ENCODE results near the gene CEP89. TPM values are rescaled to one million over a fixed set of nuclear protein-coding genes. Genes with fewer than 3 reads are reported as not detected.
"Not testable (repeated sequence)": the region's sequence is repeated elsewhere in the genome, so short reads cannot be mapped to it uniquely, and the experiment has no call there.

The CEP89 gene
- total RNA-seq, 1 donor from 2014 or later, result 29.0 TPM

- no peaks in the 10 kb centered on the region for H3K36me3 Mint-ChIP-seq
- H3K27ac Mint-ChIP-seq, result no peak overlapping the region
- no peaks in the 10 kb centered on the region for H3K4me1 Mint-ChIP-seq
- no peaks in the 10 kb centered on the region for H3K9me3 Mint-ChIP-seq
- H3K27me3 Mint-ChIP-seq (ENCODE audit: low read depth), result no peaks in the 10 kb centered on the region
- DNase-seq (ENCODE audit: low spot score in 2 of 2, unreplicated experiment in 2 of 2), result no peak
- H3K4me3 Mint-ChIP-seq, result no peak overlapping the region
- TF ChIP-seq CTCF (IDR thresholded peaks at IDR 0.05; ENCODE audit: unreplicated experiment), result no peak
Observed at GRCh38 chr19:32869966-32870573, 101.7 kb downstream of the CEP89 start.

- no peak for DNase-seq (ENCODE audit: low spot score in 2 of 2, unreplicated experiment in 2 of 2)
- H3K36me3 Mint-ChIP-seq, result no peaks in the 10 kb centered on the region
- no peaks in the 10 kb centered on the region for H3K27me3 Mint-ChIP-seq (ENCODE audit: low read depth)
- H3K4me3 Mint-ChIP-seq, result no peak within 1 kb of the TSS
- no peak for TF ChIP-seq CTCF (IDR thresholded peaks at IDR 0.05; ENCODE audit: unreplicated experiment)
- no peaks in the 10 kb centered on the region for H3K4me1 Mint-ChIP-seq
- no peak within 1 kb of the TSS for H3K27ac Mint-ChIP-seq
- H3K9me3 Mint-ChIP-seq, result no peaks in the 10 kb centered on the region
Observed at GRCh38 chr19:32869369-32869965, 102.3 kb downstream of the CEP89 start, which contains the start of gene SLC7A9. TSS of gene SLC7A9 (minus strand) at chr19:32869767. CDS start at chr19:32868534, 1,233 bp downstream.

GRCh38 chr19:32868206-32868950, 103.4 kb downstream of the CEP89 start:
- H3K9me3 Mint-ChIP-seq, result no peaks in the 10 kb centered on the region
- no peak for DNase-seq (ENCODE audit: low spot score in 2 of 2, unreplicated experiment in 2 of 2)
- no peak for TF ChIP-seq CTCF (IDR thresholded peaks at IDR 0.05; ENCODE audit: unreplicated experiment)
- no peak overlapping the region for H3K27ac Mint-ChIP-seq
- no peaks in the 10 kb centered on the region for H3K4me1 Mint-ChIP-seq
- no peak overlapping the region for H3K4me3 Mint-ChIP-seq
- H3K36me3 Mint-ChIP-seq, result no peaks in the 10 kb centered on the region
- no peaks in the 10 kb centered on the region for H3K27me3 Mint-ChIP-seq (ENCODE audit: low read depth)

GRCh38 chr19:32867436-32867835, 104.3 kb downstream of the CEP89 start:
- not testable (repeated sequence) for H3K36me3 Mint-ChIP-seq; H3K27me3 Mint-ChIP-seq (ENCODE audit: low read depth); DNase-seq (ENCODE audit: low spot score in 2 of 2, unreplicated experiment in 2 of 2); H3K4me1 Mint-ChIP-seq; H3K27ac Mint-ChIP-seq; H3K9me3 Mint-ChIP-seq; H3K4me3 Mint-ChIP-seq

GRCh38 chr19:32866564-32867265, 105.0 kb downstream of the CEP89 start:
- TF ChIP-seq CTCF (IDR thresholded peaks at IDR 0.05; ENCODE audit: unreplicated experiment), result no peak
- Mint-ChIP-seq H3K27me3 (ENCODE audit: low read depth) (no peaks in the 10 kb centered on the region), H3K4me1 (no peaks in the 10 kb centered on the region), H3K27ac (no peak overlapping the region), H3K36me3 (no peaks in the 10 kb centered on the region), H3K9me3 (no peaks in the 10 kb centered on the region), H3K4me3 (no peak overlapping the region)
- DNase-seq (ENCODE audit: low spot score in 2 of 2, unreplicated experiment in 2 of 2), result no peak
